T1000 (cell line): ENCODE data around the gene RBM18.
A peak's percentile ranks its signal among the peaks of the same experiment; 100 is the strongest.

ENCODE experiments used
- DNase-seq: peaks from one replicate; lab custom pipeline; 2025; ENCODE audit warnings: mixed read lengths; lab: John Stamatoyannopoulos, UW

RBM18 gene

DNA sequence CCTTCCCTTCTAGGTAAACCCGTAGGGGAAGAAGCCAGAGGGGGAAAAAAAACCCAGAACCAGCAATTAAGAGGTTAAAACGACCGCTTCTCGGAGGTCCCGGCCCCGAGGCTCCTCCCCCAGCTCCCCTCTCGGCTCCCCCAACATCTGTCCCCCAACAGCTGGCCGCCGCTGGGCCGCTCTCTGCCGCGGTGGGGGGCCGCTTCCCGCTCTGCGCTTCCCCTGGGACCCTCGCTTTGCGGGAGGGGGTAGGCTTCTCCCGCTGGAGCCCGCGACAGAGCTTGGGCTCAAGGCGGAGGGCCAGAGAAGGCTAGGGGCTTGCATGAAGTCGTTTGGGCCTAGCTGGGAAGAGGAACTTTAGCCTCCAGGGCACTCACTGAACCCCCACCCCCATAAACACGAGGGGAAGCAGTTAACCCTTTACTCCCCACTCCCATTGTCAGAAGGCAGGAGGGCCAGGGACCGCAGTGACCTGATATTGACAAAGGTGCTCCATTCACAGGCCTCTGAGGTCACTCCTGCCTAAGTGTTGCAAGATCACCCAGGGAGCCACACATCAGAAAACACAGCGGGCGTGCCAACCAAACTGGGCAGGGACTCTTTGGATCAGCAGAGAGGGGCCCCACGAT, 43.3 kb downstream of the RBM18 start:
- no peak for DNase-seq

DNA sequence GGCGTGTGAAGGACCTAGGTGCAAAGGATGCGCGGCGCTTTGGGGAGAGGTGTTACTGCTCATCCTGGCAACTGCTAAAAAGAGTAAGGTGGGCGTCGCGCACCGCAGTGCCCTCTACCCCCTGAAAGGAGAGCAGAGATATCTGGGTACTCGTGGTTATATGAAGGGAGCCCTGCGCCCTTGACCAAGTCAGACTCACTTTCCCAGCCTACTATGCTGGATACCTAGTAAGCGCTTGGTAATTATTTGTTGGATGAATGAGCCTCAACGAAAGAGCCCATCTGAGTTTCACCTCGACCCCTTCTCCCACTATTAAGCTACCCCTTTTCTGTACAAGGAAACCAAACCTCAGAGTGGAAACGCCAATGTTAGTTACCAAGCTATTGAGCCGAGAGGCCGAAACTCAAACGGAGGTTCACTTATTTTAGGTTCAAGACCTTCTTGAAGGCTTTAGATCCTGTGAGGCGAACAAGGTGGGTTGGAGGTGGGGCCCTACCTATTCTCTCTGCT, 43.9 kb downstream of the RBM18 start:
- no peak for DNase-seq

DNA sequence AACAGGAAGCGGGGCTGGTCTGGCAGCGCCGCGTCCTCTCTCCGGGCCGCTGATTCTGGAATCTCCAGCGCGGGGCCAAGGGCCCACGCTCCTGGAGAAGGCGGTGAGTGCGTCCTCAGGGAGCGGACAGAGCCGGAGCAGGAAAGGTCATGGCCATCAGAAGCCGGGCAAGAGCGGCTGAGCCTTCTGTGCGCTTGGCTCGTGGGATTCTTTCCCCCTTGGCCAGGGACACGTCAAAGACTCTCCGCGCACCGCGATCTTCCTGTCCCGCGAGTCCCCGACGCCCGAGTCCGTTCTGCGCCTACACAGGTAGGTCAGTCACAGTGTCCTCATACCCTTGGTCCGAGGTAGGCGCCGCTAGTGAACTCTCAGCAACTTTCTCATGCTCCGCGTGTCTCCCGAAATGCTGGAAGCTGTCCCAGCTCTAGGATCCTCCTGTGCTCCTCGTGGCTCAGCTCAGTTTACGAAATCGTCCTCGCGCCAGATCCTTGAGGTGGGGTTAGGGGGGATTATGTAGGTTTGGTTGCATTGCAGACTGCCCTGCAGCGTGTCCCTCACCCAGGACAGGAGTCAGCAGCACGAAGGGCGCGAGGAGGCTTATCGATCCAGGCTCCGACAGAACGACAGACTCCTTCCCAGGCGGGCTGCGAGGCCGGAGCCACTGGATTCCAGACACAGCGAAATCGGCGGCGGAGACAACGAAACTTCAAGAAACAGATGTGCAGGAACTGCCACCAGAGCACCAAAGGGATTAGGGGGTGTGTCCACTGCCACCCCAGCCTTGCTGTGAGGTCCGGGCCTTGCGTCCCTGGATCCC, 44.6 kb downstream of the RBM18 start:
- DNase-seq = no peak

DNA sequence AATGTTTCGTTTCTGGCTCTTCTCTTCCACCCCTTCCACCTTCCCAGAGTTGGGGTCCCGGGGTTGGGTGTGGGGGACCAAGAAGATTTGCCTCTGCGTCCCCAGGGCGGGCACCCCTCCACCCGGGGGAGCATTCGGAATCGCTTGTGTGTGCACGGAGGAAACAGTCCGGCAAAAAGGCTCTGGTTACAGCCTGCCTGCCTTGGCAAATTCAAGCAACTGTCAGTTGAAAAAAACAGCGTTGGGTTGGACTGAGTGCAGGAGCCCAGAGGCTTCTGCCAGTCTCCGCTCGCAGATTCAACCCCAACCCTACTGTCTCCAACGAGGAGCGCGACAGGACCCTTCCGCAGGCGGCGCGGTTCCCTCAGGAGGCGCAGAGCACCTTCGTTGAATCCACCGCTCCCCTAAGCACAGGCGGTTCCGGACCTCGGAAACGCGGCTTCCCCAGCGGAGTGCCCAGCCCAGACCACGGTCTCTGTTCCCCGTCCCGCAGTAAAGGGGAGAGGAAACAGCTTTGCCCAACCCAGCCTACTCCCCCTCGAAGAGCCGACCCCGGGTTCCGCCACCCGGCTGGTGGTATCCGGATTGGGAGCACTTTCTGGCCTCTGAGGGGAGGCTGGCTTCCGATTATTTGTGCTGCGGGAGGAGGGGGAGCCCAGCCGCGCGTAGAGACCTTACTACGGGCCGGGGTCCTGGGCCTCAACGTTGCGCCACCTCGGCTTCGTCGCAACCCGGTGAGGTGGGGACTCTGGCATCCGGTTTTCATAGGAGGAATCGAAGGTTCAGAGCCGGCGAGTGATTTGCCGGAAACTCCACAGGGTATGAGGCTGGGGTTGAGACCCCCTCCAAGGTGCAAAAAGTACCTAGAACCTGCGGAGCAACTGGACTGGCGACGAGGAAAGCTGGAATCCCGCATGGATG, 45.4 kb downstream of the RBM18 start:
- no peak for DNase-seq

DNA sequence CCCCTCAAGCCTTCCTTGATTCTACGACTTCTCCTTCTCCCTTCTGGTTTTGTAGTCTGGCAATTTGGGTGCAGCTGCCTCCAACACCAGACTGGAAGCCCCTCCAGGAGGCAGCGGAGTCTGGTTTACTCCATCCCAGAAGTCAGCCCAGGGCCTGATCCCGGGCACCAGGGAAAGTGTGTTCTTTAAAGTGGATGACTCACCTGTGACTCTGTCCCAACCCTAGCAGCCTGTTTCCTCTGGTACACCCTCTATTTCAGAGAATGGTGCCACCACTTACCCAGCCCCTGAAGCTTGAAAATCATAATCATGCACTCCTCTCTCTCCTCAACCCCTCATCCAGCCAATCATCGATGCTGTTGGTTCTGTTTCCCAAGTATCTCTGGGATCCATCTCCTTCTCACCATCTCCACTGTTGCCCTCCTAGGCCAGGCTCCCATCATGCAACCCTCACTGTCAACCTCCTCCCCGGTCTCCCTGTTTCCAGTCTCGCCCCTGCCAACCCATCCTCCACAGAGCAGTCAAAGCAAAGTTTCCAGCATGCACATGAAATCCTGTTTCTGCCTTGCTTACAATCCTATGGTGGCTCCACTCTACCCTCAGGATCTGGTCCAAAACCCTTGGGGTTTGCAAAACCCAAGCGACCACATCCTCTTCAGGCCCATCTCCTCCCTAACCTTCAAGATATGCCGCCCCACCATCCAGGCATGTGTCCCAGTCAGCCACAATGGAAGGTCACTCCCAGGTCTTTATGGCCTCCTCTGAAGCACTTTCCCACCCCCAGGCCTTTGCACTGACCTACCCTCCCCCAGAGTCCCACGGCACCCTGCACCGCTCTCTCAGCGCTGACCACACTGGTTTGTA, 46.3 kb downstream of the RBM18 start:
- no peak for DNase-seq

DNA sequence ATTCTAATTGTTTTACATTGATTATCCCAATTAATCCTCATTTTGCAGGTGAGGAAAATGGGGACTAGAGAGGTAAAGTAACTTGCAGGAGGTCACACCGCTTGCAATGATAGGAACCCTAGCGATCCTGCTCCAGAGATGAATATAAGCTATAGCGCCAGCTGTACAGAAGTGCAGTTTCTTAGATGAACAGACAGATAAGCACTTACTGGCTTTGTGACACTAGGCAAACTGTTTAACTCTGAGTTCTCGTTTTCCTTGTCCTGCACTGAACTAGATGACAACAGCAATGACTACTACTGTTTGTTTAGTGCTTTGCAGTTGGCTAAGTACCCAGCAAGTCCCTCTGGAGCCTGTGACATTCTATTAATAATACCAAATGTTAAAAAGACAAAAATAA, 47.0 kb downstream of the RBM18 start:
- no peak for DNase-seq

DNA sequence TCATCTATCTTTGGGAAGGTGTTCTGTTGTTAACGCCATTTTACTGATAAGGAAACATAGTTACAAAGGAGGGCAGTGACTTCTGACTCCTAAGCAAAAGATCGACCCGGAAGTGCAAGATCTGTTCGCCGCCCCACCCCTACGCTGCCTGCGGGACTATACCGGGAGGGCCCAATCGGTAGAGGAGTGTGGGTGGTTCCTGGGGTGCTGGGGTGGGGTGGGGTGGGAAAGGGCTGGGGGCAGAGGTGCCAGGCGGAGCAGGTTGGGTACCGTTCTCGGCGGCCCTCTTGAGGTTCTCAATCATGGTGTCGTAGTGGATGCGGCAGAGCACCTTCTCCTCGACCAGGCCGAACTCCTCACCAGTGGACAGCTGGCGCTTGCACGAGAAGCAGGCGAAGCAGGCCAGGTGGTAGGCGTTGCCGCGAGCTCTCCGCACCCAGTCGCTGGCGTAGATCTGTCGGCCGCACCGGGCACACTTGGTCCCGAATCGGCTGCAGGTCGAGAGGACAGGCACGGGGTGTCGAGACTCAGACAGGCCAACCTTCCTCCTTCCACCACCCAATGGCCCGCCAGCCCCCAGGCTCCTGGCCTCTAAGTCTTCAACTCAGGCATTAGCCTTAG, 47.7 kb downstream of the RBM18 start:
- no peak for DNase-seq

DNA sequence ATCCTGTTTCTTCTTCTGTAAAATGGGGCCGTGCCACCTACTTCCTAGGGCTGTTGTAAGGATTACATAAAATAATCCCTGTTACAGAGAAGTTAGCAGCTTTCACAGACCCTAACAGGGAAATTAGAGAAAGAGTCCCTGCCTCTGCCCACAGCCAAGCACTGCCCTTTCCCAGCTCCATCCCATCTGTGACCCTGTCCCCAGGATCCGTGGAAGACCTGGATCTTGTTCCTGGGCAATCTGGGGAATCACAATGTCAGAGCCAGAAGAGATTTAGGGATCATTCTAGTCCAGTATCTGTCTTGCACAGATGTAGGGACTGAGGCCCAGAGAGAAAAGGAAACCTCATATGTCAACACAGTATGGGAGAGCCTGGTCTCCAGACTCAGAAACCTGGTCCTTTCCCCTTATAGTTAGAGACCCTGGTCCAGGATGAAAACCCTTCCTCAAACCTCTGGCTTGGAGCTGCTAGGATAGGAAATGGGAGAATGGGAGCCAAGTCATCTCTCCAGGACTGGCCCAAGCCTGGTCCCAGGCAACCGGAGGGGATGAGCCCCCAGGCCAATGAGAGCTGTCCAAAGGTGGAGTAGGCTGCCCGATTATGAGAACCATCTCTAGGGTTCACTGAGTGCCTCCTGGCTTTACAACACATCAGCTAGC, 48.4 kb downstream of the RBM18 start:
- DNase-seq = no peak

DNA sequence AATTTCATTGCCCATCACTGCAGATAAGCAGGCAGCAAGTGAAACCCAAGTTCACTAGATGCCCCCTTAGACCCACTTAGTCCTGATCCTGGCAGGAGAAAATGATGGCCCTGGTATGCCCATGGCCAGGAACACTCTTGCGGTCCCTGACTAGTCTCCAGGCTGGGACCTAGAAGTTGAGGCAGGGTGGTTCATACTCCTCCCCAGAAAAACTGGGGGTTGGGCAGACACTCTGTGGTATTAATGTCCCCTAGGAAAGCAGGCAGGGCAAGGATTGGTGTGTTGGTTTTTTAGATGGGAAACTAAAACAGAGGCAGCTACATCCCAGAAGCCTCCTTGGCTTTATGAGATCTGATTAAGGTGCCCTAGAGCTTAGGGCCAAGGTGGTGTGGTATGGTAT, 49.0 kb downstream of the RBM18 start:
- no peak for DNase-seq

DNA sequence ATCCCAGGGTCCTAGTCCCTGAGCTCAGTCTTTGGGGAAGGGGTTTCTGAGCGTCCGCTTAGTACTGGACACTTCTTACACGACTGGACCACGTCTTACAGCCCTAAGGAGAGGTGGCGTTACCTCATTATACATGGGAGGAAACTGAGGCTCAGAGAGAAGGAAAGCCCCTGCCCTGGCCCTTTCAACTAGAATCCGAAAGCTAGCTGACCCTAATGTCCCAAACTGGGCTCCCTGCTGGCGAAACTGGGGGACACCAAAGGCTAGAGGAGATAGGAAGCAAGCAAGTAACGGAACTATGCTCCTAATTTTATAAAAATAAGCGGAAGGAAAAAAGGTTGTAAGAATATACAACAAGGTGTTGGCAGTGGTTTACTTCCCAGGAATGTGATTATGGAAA, 50.1 kb downstream of the RBM18 start:
- no peak for DNase-seq

DNA sequence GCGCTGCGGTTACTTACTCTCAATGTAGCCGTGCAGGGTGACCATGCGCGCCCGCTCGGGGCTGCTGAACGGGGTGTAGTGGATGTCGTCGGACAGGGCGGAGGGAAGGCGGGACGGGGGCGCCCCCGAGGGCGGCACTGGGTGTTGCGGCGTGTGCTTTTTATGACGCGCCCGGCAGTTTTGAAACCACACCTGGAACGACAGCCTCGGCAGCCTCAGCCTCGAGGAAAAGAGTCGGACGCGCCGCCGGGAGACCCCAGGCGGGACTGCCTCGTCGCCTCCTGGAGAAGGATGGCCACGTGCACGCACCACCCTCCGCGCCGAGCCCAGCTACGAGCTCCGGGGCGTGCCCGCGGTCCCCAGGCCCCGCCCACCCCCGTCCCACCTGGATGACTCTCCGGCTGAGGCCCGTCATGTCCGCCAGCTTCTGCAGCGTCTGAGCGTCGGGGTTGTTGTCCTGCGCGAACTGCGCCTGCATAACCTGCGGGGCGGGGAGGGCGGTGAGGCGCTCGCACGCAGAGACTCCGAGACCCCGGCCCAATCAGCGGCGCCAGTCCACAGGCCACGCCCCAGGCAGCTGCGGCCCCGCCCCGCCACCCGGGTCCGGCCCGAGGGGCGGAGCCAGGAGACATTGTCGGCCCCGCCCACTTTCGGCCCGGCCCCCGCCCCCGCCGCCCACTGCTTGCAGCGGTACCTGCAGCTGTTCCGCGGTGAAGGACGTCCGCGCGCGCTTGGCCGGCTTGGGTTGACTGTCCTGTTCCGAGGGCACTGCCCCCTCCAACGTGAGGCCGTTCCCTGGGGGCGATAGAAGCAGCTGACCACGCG, 50.8 kb downstream of the RBM18 start:
- DNase-seq = no peak

DNA sequence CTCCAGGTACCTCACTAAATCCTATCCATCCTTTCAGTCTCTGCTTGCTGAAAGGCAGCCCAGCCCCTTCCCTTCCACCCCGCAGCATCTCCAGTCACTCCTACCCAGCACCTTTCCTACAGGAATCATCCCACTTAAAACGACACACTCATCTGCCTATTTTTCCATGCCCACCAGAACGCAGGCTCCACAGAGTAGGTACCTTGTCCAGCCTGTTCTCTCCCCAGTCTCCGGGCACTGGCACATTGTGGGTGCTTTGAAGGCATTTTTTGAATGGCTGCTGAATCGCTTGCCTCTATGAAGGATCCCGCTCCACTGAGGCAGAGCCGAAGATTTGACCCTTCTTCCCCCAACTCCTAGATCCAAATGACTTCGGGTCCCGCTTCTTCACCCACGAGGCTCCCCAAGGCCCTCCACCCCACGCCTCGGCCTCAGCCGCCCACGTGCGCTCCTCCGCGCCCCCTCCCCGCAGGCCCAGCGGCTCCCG, 51.5 kb downstream of the RBM18 start:
- no peak for DNase-seq

DNA sequence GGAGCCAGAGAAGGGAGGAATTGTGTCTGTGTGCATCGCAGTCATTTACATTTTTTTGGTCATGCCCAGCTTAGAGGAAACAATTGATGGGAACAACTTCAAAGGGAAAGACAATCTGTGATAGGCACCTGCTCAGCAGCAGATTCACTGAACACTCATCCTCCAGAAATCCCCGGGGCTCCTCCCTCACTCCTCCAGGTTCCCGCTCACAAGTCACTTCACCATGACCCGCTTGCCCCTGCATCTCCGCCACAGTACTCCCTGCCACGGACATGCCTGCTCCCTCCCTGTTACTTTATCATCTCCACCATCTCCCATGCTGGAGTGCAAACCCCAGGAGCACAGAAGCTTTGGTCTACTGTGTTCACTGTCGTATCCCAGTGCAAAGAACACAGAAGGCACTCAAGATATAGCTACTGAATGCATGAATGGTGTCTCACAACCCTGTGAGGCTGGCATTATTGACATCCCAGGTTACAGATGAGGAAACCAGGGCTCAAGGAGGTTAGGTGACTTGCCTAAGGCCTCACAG, 52.1 kb downstream of the RBM18 start:
- DNase-seq = no peak

DNA sequence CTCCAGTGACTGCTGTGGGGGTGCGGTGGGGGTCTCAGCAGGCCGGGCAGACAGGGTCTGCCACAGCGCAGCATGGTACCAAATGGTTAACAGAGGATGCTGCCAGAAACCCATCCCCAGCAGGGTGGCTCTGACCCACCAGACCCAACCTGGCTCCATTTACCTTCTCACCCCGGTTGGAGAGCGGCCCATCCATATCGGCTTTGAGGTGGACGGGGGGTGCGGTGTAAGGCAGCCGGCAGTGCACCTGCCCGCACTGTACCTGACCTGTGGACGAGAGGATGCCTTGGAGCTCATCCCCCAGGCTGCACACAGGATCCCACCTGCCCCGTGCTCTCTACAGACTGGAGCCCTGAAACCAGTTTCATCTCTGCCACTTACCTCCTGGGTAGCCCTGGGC, 55.2 kb downstream of the RBM18 start:
- no peak for DNase-seq

DNA sequence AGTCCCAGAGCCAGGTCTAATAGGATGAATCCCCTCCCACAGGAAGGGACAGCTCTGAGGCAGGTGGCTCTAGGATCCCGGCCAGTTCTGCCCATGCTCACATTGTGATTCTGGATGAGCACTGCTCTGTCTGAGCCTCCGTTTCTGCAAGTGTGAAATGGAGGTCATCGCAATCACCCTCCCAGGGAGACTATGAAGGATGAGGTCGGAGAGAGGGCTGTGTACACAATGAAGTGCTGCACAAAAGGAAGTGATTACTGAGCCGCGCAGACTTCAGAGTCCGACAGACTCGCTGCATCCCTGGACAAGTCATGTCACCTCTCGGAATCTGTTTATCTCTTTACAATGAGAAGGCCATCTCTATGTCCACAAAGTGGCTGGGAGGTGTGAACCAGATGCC, 57.5 kb downstream of the RBM18 start:
- no peak for DNase-seq

DNA sequence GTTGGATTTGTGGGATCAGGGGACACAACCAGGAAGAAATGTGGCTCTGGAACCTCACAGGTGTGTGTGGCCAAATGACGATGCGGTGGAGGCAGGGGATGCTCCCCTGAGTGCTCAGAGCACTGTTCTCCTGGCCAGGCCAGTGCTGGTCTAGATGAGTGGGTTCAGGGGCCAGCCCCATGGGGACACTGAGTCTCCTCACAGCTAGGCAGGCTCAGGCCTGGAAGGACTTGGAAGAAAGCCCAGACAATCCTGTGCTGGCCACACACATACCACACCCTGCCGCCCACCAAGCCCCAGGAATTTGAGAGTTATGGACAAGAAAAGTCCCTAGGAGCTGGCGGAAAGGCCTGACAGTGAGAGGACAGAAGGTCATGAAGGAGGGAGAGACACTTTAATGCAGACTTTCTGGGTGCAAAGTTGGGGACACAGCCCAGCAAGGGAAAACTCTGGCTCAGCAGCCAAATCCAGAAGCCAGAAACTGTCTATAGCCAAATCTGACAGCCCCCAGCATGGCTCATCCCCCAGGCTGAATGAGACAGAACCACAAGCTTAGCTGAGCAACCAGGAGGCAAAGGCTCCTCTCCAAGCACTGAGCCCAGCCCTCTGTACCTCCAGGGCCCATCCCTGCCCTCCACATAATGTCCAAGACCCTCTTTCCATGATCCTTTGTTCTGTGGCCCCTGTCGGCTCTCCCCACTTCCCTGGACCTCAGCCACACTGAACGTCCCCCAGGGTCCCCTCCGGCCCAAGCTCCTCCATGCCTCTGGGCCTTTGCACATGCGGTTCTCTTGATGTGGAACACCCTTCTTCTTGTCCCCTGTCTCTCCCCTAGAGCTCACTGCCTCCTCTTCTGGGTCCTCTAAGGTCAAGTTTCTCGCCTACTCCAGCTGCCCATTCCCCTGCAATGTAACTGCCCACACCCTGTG, 58.3 kb downstream of the RBM18 start:
- DNase-seq = peak; percentile 37

DNA sequence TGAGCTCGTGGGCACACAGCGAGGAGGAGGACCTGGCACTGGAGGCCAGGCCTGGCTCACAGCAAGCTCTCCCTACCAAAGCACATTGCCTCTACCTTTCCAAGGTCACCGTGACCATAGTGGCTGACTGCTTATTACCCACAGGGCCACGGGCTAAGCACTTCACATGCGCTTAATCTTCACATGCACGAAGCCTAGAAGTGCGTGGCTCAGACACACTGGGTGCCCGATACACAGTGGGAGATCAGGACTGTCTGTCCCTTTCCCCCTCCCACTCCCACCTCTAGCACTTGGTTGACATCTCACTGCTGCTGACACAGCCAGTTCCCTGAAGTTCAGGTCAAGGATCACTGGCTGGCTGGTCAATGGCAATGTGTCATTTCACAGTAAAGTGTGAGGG, 59.5 kb downstream of the RBM18 start:
- DNase-seq = no peak

DNA sequence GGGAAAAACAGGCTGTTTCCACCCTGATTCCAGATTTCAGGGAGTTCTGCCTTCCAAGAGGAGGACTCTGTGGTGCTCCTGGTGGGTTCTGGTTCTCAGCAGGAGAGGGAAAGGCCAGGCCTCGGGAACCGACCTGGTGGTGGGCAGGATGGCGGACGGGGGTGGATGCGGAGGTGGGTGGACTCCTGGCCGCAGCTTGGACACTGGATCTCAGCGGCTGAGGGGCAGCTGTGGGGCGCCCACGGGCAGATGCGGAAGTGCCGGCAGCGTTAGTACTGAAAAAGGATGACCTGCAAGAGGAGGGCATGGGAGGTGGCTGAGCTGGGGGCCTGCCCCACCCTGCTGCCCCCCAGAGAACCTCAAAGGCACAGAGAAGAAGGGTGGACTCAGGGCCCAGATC, 60.1 kb downstream of the RBM18 start:
- DNase-seq = no peak
